PC-3 (cell line): Measurements from ENCODE around the gene CRADD. TPM values are rescaled to one million over a fixed set of nuclear protein-coding genes. Genes with fewer than 3 reads are reported as not detected.

Source experiments
- ATAC-seq: fragments of 200-7000 bp; cut with Tn5 transposase; 2 replicates; pipeline ENCODE4 v1.9.1; 2020; ENCODE audit warnings: mild to moderate bottlenecking, moderate library complexity
- BruUV-seq: library from RNA; stranded (reverse); fragments of 400-500 nt; replicated peaks from 2 replicates; lab custom pipeline; 2021; lab: Mats Ljungman, UMichigan
- CTCF ChIA-PET: fragments of 300-600 bp; sonication (Branson Sonifier 250); formaldehyde crosslinking; loops from one replicate; lab custom pipeline; 2022; ENCODE audit warnings: antibody characterized with exemption; lab: Charles Lee
- POLR2A ChIA-PET: fragments of 300-600 bp; sonication (Branson Sonifier 250); formaldehyde crosslinking; loops from one replicate; lab custom pipeline; 2022; ENCODE audit warnings: antibody characterized with exemption; ENCODE audit not compliant: unreplicated experiment; lab: Charles Lee
- DNase-seq: peaks from one replicate; pipeline ENCODE4 v3.0.0-alpha.2; 2015
- H2AFZ ChIP-seq: fragments of 300-600 bp; sonication (generic); 2 replicates; pipeline ENCODE4 v1.6.0; 2016; ENCODE audit warnings: antibody characterized with exemption, low read length
- H3F3A ChIP-seq: fragments of 300-600 bp; sonication (generic); one replicate; pipeline ENCODE4 v1.6.0; 2017; ENCODE audit warnings: antibody characterized with exemption, low read length, control low read depth, mild to moderate bottlenecking; ENCODE audit not compliant: unreplicated experiment
- H3K27ac ChIP-seq: fragments of 300-600 bp; sonication (generic); 2 replicates; pipeline ENCODE4 v1.5.1; 2016; ENCODE audit warnings: mild to moderate bottlenecking, low read length
- H3K27me3 ChIP-seq: fragments of 300-600 bp; sonication (generic); 2 replicates; pipeline ENCODE4 v1.6.1; 2016; ENCODE audit warnings: low read length, mixed read lengths
- H3K36me3 ChIP-seq: fragments of 300-600 bp; sonication (generic); 2 replicates; pipeline ENCODE4 v1.6.1; 2016; ENCODE audit warnings: low read depth, mixed run types, low read length, mixed read lengths
- H3K4me1 ChIP-seq: fragments of 300-600 bp; sonication (generic); 2 replicates; pipeline ENCODE4 v1.5.1; 2016; ENCODE audit warnings: low read length; ENCODE audit not compliant: insufficient read depth
- H3K4me2 ChIP-seq: fragments of 300-600 bp; sonication (generic); 2 replicates; pipeline ENCODE4 v1.6.0; 2016; ENCODE audit warnings: low read length
- H3K4me3 ChIP-seq: fragments of 300-600 bp; sonication (generic); 2 replicates; pipeline ENCODE4 v1.5.1; 2016; ENCODE audit warnings: mild to moderate bottlenecking, low read length, mixed read lengths
- H3K79me2 ChIP-seq: fragments of 300-600 bp; sonication (generic); 2 replicates; pipeline ENCODE4 v1.6.1; 2017; ENCODE audit warnings: low read length, mixed read lengths
- H3K9ac ChIP-seq: fragments of 300-600 bp; sonication (generic); 2 replicates; pipeline ENCODE4 v1.6.0; 2016; ENCODE audit warnings: mild to moderate bottlenecking, low read length
- H3K9me2 ChIP-seq: fragments of 300-600 bp; sonication (generic); replicated peaks from 2 replicates; pipeline ENCODE4 v1.6.1; 2016; ENCODE audit warnings: mixed run types, low read length, mixed read lengths
- H3K9me3 ChIP-seq: fragments of 300-600 bp; sonication (generic); 2 replicates; pipeline ENCODE4 v1.6.1; 2016; ENCODE audit warnings: low read length, mixed read lengths
- H4K20me1 ChIP-seq: fragments of 300-600 bp; sonication (generic); 2 replicates; pipeline ENCODE4 v1.6.1; 2016; ENCODE audit warnings: low read length, mixed read lengths
- EZH2 ChIP-seq: fragments of 300-600 bp; sonication (generic); IDR thresholded peaks from one replicate; pipeline ENCODE4 v1.6.1; 2017; ENCODE audit warnings: antibody characterized with exemption, mild to moderate bottlenecking, low read length; ENCODE audit not compliant: unreplicated experiment
- EZH2phosphoT487 ChIP-seq: fragments of 300-600 bp; sonication (generic); IDR thresholded peaks from 2 replicates; pipeline ENCODE4 v1.6.1; 2018; ENCODE audit warnings: mild to moderate bottlenecking, antibody characterized with exemption, low read length, borderline replicate concordance
- intact Hi-C: fragments of 100-400 bp; cut with micrococcal nuclease; formaldehyde crosslinking; loops from 2 replicates; pipeline ENCODE4 v1.9.0; 2023
- total RNA-seq: library from RNA; depleted of rRNA; stranded (reverse); fragments of >200 nt; gene quantifications from 2 replicates; pipeline ENCODE4 v1.2.3, GENCODE V29; 2014
- TF ChIP-seq, protein P1 (sequence below): fragments of 300-600 bp; sonication (generic); conservative IDR thresholded peaks from 2 replicates; pipeline ENCODE4 v1.5.1; 2017; ENCODE audit warnings: antibody characterized with exemption, low read depth, mild to moderate bottlenecking, low read length

The CRADD gene
- total RNA-seq, 1 experiment from 2014 or later = 11.4 TPM

DNA sequence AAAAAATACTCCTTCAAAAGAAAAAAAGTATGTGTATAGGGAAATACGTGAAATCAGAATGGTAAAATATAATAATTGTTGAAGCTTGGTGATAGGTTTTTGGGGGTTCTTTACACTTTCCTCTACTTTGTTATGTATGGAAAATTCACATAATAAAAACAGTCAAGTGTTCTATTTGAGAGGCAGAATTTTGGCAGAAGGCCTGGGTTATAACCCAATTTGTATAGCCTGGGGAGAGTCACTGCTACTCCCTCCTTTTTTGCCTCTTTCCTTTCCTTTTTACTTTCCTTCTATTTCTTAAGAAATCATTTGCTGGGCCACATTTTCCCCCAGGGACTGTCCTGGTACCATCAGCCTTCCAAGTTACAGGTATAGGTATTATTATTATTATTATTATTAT, 105.7 kb downstream of the CRADD start:
- Histone ChIP-seq H3K4me2 (no peak overlapping the region), H4K20me1 (no peaks in the 10 kb centered on the region)
- BruUV-seq = no TSS peak

DNA sequence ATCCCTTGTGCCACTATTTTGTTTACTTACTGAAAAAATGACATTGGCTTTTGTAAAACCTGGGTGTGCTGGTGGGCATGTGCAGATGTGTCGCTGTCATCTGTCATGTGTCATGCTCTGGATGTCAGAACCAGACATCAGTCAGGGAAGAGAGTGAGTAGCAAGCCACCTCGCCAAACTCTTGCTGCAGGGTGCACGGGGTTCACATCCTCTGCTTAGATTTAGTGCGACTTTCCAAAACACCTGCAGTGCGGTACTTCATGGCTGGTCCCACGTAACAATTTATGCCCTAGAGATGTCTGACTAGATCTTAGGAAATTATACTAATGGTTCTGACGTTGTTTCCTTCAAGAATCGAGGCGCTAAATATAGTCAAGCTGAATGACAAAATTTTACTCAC, 106.7 kb downstream of the CRADD start:
- CTCF ChIA-PET = interaction anchor here (2.1 kb wide), 1 partner anchor 17 kb away, joined by 12 read pairs; no protein-coding TSS in a partner anchor
- peak overlapping the region; percentile 71 for H3K4me2 ChIP-seq
- BruUV-seq = no TSS peak

More for the DNA sequence above, 105.7 kb downstream of the CRADD start:
- TF ChIP-seq EZH2 (no peak), EZH2phosphoT487 (no peak)
- TF ChIP-seq, protein P1, sequence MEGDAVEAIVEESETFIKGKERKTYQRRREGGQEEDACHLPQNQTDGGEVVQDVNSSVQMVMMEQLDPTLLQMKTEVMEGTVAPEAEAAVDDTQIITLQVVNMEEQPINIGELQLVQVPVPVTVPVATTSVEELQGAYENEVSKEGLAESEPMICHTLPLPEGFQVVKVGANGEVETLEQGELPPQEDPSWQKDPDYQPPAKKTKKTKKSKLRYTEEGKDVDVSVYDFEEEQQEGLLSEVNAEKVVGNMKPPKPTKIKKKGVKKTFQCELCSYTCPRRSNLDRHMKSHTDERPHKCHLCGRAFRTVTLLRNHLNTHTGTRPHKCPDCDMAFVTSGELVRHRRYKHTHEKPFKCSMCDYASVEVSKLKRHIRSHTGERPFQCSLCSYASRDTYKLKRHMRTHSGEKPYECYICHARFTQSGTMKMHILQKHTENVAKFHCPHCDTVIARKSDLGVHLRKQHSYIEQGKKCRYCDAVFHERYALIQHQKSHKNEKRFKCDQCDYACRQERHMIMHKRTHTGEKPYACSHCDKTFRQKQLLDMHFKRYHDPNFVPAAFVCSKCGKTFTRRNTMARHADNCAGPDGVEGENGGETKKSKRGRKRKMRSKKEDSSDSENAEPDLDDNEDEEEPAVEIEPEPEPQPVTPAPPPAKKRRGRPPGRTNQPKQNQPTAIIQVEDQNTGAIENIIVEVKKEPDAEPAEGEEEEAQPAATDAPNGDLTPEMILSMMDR = no peak
- no peaks in the 10 kb centered on the region for H3K9me2 ChIP-seq
- no peak overlapping the region for H2AFZ ChIP-seq
- ChIA-PET POLR2A (no interaction called here), CTCF (no interaction called here)
- H3K9me3 ChIP-seq = no peaks in the 10 kb centered on the region
- peaks cover 55% of the 10 kb centered on the region for H3K4me1 ChIP-seq
- no peak overlapping the region for H3K27ac ChIP-seq
- ATAC-seq (no peak), DNase-seq (peak; percentile 20)
- H3K9ac ChIP-seq = no peak overlapping the region
- no peak overlapping the region for H3K4me3 ChIP-seq
- H3K36me3 ChIP-seq = no peaks in the 10 kb centered on the region
- intact Hi-C loops = no loop called here
- H3F3A ChIP-seq = peaks cover 11% of the 10 kb centered on the region
- H3K79me2 ChIP-seq = no peaks in the 10 kb centered on the region
- no peaks in the 10 kb centered on the region for H3K27me3 ChIP-seq

More for the DNA sequence above, 106.7 kb downstream of the CRADD start:
- TF ChIP-seq EZH2 = no peak
- no peak for TF ChIP-seq EZH2phosphoT487
- TF ChIP-seq, protein P1 = no peak
- Histone ChIP-seq H4K20me1 (no peaks in the 10 kb centered on the region), H3K9me3 (no peaks in the 10 kb centered on the region), H3K79me2 (no peaks in the 10 kb centered on the region), H2AFZ (no peak overlapping the region), H3K27me3 (no peaks in the 10 kb centered on the region), H3F3A (peaks cover 11% of the 10 kb centered on the region), H3K36me3 (no peaks in the 10 kb centered on the region), H3K9me2 (no peaks in the 10 kb centered on the region), H3K4me1 (peaks cover 52% of the 10 kb centered on the region), H3K4me3 (no peak overlapping the region), H3K9ac (peak overlapping the region; percentile 82), H3K27ac (peak overlapping the region; percentile 96)
- DNase-seq = no peak
- POLR2A ChIA-PET = no interaction called here
- ATAC-seq = no peak
- intact Hi-C loops = no loop called here
